WTC11 (cell line): ENCODE data around the gene HERPUD2.

ENCODE experiments used
- CTCF ChIP-seq: fragments of 200-600 bp; IDR thresholded peaks from 2 replicates; pipeline ENCODE4 v1.8.0; 2022; ENCODE audit warnings: antibody characterized with exemption
- E2F1 ChIP-seq: sonication (generic); formaldehyde crosslinking; IDR thresholded peaks from 2 replicates; pipeline ENCODE4 v1.8.0; 2022; ENCODE audit warnings: mild to moderate bottlenecking, missing genetic modification reagents
- ELF4 ChIP-seq: sonication (generic); formaldehyde crosslinking; IDR thresholded peaks from 2 replicates; pipeline ENCODE4 v1.8.1; 2022; ENCODE audit warnings: low read depth, mild to moderate bottlenecking, moderate library complexity, missing genetic modification reagents
- HMGXB4 ChIP-seq: sonication (generic); formaldehyde crosslinking; IDR thresholded peaks from 2 replicates; pipeline ENCODE4 v1.8.1; 2023; ENCODE audit warnings: mild to moderate bottlenecking, moderate library complexity, missing genetic modification reagents
- NFE2L1 ChIP-seq: sonication (generic); formaldehyde crosslinking; IDR thresholded peaks from 2 replicates; pipeline ENCODE4 v1.8.1; 2023; ENCODE audit warnings: missing genetic modification reagents
- NR3C1 ChIP-seq: sonication (generic); formaldehyde crosslinking; conservative IDR thresholded peaks from 2 replicates; pipeline ENCODE4 v1.8.1; 2023; ENCODE audit warnings: low read depth, mild to moderate bottlenecking, missing genetic modification reagents
- PREB ChIP-seq: sonication (generic); formaldehyde crosslinking; IDR thresholded peaks from 2 replicates; pipeline ENCODE4 v1.8.1; 2022; ENCODE audit warnings: mild to moderate bottlenecking, missing genetic modification reagents, moderate library complexity, borderline replicate concordance
- RELA ChIP-seq: sonication (generic); formaldehyde crosslinking; IDR thresholded peaks from 2 replicates; pipeline ENCODE4 v1.8.1; 2022; ENCODE audit warnings: missing genetic modification reagents, mild to moderate bottlenecking, borderline replicate concordance
- TP53 ChIP-seq: sonication (generic); formaldehyde crosslinking; IDR thresholded peaks from 2 replicates; pipeline ENCODE4 v1.8.1; 2023; ENCODE audit warnings: mild to moderate bottlenecking, missing genetic modification reagents

GRCh38 chr7:35645691-35646090 lies 49.2 kb downstream of the HERPUD2 start:
- TF ChIP-seq NFE2L1 (CRISPR knock-in tag) (no peak), NR3C1 (CRISPR knock-in tag) (no peak), CTCF (no peak), HMGXB4 (CRISPR knock-in tag) (no peak), E2F1 (CRISPR knock-in tag) (no peak), RELA (no peak), ELF4 (CRISPR knock-in tag) (no peak), TP53 (no peak), PREB (CRISPR knock-in tag) (no peak)
